HUES6 (cell line): ENCODE data around the gene NOXRED1.
"Not testable (repeated sequence)": the region's sequence is repeated elsewhere in the genome, so short reads cannot be mapped to it uniquely, and the experiment has no call there.

ENCODE experiments used
- H3K27ac ChIP-seq: 2 replicates; pipeline ENCODE4 v1.7.0; 2013; ENCODE audit warnings: low read depth, mild to moderate bottlenecking, low read length, inconsistent platforms
- H3K27me3 ChIP-seq: 2 replicates; pipeline ENCODE4 v1.6.1; 2013; ENCODE audit warnings: low read length; ENCODE audit not compliant: control insufficient read depth, insufficient read depth
- H3K36me3 ChIP-seq: 2 replicates; pipeline ENCODE4 v1.6.1; 2013; ENCODE audit warnings: low read length; ENCODE audit not compliant: control insufficient read depth, insufficient read depth
- H3K4me1 ChIP-seq: 2 replicates; pipeline ENCODE4 v1.6.1; 2013; ENCODE audit warnings: low read length; ENCODE audit not compliant: control insufficient read depth, insufficient read depth
- H3K4me3 ChIP-seq: 2 replicates; pipeline ENCODE4 v1.5.1; 2013; ENCODE audit warnings: low read depth, low read length
- H3K9ac ChIP-seq: one replicate; pipeline ENCODE4 v1.6.1; 2013; ENCODE audit warnings: mild to moderate bottlenecking, low read length
- H3K9me3 ChIP-seq: 2 replicates; pipeline ENCODE4 v1.6.1; 2013; ENCODE audit warnings: low read depth, low read length; ENCODE audit not compliant: control insufficient read depth, insufficient read depth

Gene NOXRED1

GRCh38 chr14:77442196-77442595 is 18.9 kb upstream of the NOXRED1 start:
- H3K4me3 ChIP-seq, result no peak overlapping the region
- no peak overlapping the region for H3K27ac ChIP-seq
- H3K36me3 ChIP-seq, result peaks cover 54% of the 10 kb centered on the region
- no peaks in the 10 kb centered on the region for H3K27me3 ChIP-seq
- no peaks in the 10 kb centered on the region for H3K4me1 ChIP-seq
- no peak overlapping the region for H3K9ac ChIP-seq
- H3K9me3 ChIP-seq, result no peaks in the 10 kb centered on the region

- no peak overlapping the region for H3K4me3 ChIP-seq
- no peaks in the 10 kb centered on the region for H3K27me3 ChIP-seq
- H3K4me1 ChIP-seq, result no peaks in the 10 kb centered on the region
- no peak overlapping the region for H3K9ac ChIP-seq
- H3K9me3 ChIP-seq, result no peaks in the 10 kb centered on the region
- peaks cover 65% of the 10 kb centered on the region for H3K36me3 ChIP-seq
- no peak overlapping the region for H3K27ac ChIP-seq
Measured at GRCh38 chr14:77439861-77440260, 16.5 kb upstream of the NOXRED1 start.

GRCh38 chr14:77438596-77438995 is 15.3 kb upstream of the NOXRED1 start:
- no peaks in the 10 kb centered on the region for H3K9me3 ChIP-seq
- H3K4me3 ChIP-seq, result no peak overlapping the region
- H3K27me3 ChIP-seq, result no peaks in the 10 kb centered on the region
- H3K9ac ChIP-seq, result no peak overlapping the region
- no peak overlapping the region for H3K27ac ChIP-seq
- H3K4me1 ChIP-seq, result no peaks in the 10 kb centered on the region
- H3K36me3 ChIP-seq, result peaks cover 68% of the 10 kb centered on the region

GRCh38 chr14:77436042-77436441 is 12.7 kb upstream of the NOXRED1 start:
- Histone ChIP-seq H3K36me3 (peaks cover 55% of the 10 kb centered on the region), H3K27me3 (no peaks in the 10 kb centered on the region), H3K9me3 (no peaks in the 10 kb centered on the region), H3K27ac (no peak overlapping the region), H3K4me1 (no peaks in the 10 kb centered on the region), H3K9ac (no peak overlapping the region), H3K4me3 (no peak overlapping the region)

GRCh38 chr14:77426396-77426795 is 3.1 kb upstream of the NOXRED1 start:
- peaks cover 7% of the 10 kb centered on the region for H3K4me1 ChIP-seq
- no peaks in the 10 kb centered on the region for H3K27me3 ChIP-seq
- H3K27ac ChIP-seq, result no peak overlapping the region
- H3K9ac ChIP-seq, result no peak overlapping the region
- H3K36me3 ChIP-seq, result peaks cover 84% of the 10 kb centered on the region
- H3K9me3 ChIP-seq, result no peaks in the 10 kb centered on the region
- H3K4me3 ChIP-seq, result no peak overlapping the region

GRCh38 chr14:77424862-77425261 is 1.5 kb upstream of the NOXRED1 start:
- no peak overlapping the region for H3K4me3 ChIP-seq
- no peak overlapping the region for H3K9ac ChIP-seq
- H3K36me3 ChIP-seq, result peaks cover 81% of the 10 kb centered on the region
- H3K9me3 ChIP-seq, result 0 out of 2 replicates have a peak, but pooled peaks cover under 1% of the 10 kb centered on the region
- H3K27me3 ChIP-seq, result no peaks in the 10 kb centered on the region
- H3K27ac ChIP-seq, result no peak overlapping the region
- peaks cover 7% of the 10 kb centered on the region for H3K4me1 ChIP-seq

GRCh38 chr14:77421201-77421600 is 2.1 kb downstream of the NOXRED1 start:
- H3K27ac ChIP-seq, result no peak overlapping the region
- no peaks in the 10 kb centered on the region for H3K27me3 ChIP-seq
- peaks cover 5% of the 10 kb centered on the region; the same call in 1 of the 2 replicates for H3K9me3 ChIP-seq
- H3K4me3 ChIP-seq, result no peak overlapping the region
- peaks cover 7% of the 10 kb centered on the region for H3K4me1 ChIP-seq
- H3K36me3 ChIP-seq, result peaks cover 47% of the 10 kb centered on the region
- no peak overlapping the region for H3K9ac ChIP-seq

GRCh38 chr14:77416836-77417235 is 6.5 kb downstream of the NOXRED1 start:
- Histone ChIP-seq H3K36me3 (peaks cover 10% of the 10 kb centered on the region; the same call in 1 of the 2 replicates), H3K27me3 (no peaks in the 10 kb centered on the region), H3K9ac (no peak overlapping the region), H3K27ac (no peak overlapping the region), H3K4me1 (no peaks in the 10 kb centered on the region), H3K4me3 (no peak overlapping the region), H3K9me3 (peaks cover 5% of the 10 kb centered on the region; the same call in 1 of the 2 replicates)

- H3K27ac ChIP-seq, H3K4me3 ChIP-seq, H3K4me1 ChIP-seq, H3K9me3 ChIP-seq, H3K9ac ChIP-seq, H3K36me3 ChIP-seq, H3K27me3 ChIP-seq: not testable (repeated sequence)
Measured at GRCh38 chr14:77416098-77416497, 7.2 kb downstream of the NOXRED1 start.

- not testable (repeated sequence) for H3K27me3 ChIP-seq, H3K27ac ChIP-seq, H3K4me1 ChIP-seq, H3K9ac ChIP-seq, H3K4me3 ChIP-seq, H3K36me3 ChIP-seq, H3K9me3 ChIP-seq
Measured at GRCh38 chr14:77415403-77416030, 7.8 kb downstream of the NOXRED1 start.

GRCh38 chr14:77409131-77409533 is 14.2 kb downstream of the NOXRED1 start:
- Histone ChIP-seq H3K9me3 (no peaks in the 10 kb centered on the region), H3K4me3 (no peak overlapping the region)

More at GRCh38 chr14:77409131-77409533, 14.2 kb downstream of the NOXRED1 start:
- H3K4me1 ChIP-seq, result no peaks in the 10 kb centered on the region
- no peak overlapping the region for H3K27ac ChIP-seq
- H3K9ac ChIP-seq, result no peak overlapping the region
- no peaks in the 10 kb centered on the region for H3K27me3 ChIP-seq
- H3K36me3 ChIP-seq, result no peaks in the 10 kb centered on the region
